GM20000 (cell line): ENCODE measurements around the gene ADGRL3.

ENCODE experiments used
- DNase-seq: peaks from one replicate; pipeline ENCODE4 v3.0.0; 2012; ENCODE audit warnings: low spot score
- TF ChIP-seq, protein P1 (sequence below): IDR thresholded peaks from 2 replicates; pipeline ENCODE4 v1.5.1; 2012; ENCODE audit warnings: mild to moderate bottlenecking, control low read depth; ENCODE audit errors: extremely low read depth, missing control alignments

Gene ADGRL3

DNA sequence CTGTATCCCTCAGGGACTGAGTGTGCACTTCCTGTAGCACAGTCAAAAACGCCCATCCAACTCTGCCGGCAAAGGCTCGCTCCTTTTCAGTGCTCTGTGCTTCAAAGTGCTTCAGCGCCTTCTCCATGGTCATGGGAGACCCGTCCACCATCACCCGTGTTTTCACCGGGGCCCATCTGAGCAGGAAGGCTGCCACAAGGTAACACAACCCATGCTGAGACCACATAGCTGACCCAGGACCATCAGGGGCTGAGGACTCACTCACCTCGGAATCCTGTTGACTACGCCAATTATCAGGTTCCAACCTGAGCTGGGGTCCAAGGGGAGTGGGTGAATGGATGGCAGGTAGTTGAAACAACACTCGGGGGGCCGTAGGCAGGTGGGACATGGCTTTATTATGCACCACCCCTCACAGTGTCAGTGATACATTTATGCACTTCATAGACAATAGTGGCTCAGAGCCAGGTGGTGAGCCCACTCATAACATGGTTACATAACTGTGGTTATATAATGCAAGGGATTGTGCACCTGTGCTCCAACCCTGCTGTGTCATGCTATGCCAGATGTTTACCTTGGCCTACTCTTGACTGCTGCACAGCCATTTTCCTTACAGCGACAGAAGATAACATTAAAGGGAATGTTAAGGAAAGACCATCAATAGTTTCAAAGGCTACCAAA lies 227.8 kb downstream of the ADGRL3 start:
- no peak for DNase-seq
- TF ChIP-seq, protein P1, sequence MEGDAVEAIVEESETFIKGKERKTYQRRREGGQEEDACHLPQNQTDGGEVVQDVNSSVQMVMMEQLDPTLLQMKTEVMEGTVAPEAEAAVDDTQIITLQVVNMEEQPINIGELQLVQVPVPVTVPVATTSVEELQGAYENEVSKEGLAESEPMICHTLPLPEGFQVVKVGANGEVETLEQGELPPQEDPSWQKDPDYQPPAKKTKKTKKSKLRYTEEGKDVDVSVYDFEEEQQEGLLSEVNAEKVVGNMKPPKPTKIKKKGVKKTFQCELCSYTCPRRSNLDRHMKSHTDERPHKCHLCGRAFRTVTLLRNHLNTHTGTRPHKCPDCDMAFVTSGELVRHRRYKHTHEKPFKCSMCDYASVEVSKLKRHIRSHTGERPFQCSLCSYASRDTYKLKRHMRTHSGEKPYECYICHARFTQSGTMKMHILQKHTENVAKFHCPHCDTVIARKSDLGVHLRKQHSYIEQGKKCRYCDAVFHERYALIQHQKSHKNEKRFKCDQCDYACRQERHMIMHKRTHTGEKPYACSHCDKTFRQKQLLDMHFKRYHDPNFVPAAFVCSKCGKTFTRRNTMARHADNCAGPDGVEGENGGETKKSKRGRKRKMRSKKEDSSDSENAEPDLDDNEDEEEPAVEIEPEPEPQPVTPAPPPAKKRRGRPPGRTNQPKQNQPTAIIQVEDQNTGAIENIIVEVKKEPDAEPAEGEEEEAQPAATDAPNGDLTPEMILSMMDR: no peak

DNA sequence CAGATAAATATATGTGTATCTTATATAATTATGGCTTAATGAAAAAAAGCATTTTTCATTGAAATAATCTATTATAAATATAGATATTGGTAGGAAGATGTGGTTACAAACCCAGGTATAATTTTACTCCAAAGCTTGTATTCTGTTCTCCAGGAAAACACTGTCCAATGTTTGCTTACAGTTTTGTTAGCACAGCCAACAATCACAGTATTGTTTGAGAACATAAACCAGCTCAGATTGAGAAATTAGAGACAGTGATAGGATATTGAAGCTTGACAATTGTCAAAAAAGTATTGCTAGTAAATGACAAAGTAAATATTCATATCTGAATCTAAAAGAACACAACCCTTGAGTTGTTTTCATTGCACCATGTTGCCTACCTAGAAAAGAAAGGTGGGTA lies 228.8 kb downstream of the ADGRL3 start:
- TF ChIP-seq, protein P1: no peak
- DNase-seq: no peak

DNA sequence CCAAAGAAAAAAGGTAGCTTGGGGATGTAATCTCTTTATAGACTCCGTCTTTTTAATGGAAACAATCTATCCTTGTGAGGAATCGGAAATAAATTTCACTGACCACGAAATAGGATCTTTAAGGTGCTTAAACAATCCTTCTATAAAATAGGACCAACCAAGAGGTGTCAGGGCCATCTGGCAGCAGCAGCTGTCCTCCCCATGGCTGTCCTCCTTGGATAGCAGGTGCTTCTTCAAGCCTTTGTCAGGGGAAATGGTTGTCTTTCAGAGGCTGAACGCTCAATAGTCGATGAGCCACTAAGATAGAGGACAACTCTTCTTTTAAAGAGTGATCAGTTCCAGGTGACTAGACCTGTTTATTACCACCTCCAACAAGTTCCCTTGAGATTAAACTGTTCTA lies 231.0 kb downstream of the ADGRL3 start:
- TF ChIP-seq, protein P1: no peak
- DNase-seq: no peak

DNA sequence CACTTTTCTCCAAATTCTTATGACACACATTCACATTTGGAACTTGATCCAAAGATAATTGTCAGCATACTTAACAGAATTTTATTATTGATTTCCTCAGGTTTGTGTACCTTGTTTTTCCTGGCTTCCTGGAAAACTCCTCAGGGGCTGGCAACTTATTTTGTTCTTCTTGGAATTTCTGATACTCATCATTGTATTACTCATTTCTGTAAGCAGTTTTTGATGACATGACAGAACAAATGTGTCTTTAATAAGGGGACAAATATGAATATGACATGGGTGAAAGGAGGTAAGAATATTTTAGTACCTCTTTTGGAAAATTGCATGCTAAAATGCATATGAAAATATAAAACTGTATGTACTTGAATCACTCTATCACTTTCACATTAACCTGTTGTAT lies 237.8 kb downstream of the ADGRL3 start:
- no peak for DNase-seq
- TF ChIP-seq, protein P1: no peak

DNA sequence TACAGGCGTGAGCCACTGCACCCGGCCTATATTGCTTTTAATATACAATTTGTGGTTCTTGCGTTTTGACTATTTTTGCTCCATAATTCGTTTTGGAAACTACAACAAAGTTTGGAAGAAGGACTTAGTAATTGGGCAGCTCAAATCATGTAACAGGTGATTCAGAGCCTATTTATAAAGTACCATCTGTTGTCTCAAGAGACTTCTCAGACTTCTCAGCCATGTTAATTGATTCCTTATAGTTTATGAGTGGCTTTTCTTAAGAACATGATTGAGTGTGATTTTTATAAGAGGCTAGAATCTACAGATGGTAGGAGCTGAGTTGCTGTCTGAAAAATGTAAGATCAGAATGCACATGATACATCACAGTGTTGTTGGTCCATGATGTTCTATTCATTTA lies 240.2 kb downstream of the ADGRL3 start:
- no peak for DNase-seq
- TF ChIP-seq, protein P1: no peak

DNA sequence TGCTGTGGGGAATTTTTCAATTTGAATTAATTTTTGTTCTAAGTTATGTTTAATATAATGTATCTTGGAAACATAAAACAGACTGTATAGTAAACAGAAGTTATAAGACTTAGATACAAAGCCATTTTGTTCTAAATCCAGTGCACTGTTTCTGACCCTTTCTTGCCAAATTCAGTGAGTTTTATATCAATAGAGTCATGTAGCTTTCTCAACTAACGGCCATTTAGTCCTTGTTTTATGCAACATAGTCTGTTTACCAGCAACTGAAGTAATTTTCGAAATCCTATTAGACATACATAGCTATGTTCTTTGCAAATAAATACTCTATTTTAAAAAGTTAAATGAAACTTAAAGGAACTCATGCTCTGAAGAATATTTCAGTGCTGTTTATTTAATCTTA lies 242.8 kb downstream of the ADGRL3 start:
- no peak for DNase-seq
- TF ChIP-seq, protein P1: no peak

DNA sequence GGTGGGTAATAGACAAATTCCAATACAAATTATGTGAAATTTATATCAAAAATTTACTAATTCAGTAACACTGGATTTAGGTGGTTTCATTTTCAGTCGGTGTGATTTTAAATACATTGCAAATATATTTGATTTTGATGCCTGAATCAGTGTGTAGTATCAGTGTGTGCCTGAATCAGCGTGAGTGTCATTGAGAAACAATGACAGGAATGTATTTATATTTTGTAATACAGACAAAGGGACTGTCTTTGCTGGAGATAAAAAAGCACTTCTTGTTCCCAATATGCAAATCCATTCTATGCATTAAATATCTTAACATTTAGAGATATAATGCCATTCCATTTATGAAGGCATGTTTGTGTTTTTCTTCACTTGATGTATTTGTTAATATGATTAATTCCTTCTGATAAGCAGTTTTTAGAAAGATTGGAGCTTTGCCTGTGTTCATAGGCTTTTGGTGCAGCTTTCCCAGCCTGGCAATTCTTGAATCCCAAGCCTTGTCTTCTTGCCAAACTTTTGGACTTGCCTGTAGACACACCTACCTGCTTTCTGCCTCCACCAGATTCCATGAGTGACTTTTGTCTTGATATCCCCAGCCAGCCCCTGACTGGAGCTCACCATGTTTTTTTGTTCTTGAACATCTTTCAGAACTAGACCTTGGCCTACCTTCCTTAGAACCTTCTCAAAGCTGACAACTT lies 243.8 kb downstream of the ADGRL3 start:
- TF ChIP-seq, protein P1: no peak
- no peak for DNase-seq
